ENCODE data around the gene TSPYL1.

Gene TSPYL1

DNA sequence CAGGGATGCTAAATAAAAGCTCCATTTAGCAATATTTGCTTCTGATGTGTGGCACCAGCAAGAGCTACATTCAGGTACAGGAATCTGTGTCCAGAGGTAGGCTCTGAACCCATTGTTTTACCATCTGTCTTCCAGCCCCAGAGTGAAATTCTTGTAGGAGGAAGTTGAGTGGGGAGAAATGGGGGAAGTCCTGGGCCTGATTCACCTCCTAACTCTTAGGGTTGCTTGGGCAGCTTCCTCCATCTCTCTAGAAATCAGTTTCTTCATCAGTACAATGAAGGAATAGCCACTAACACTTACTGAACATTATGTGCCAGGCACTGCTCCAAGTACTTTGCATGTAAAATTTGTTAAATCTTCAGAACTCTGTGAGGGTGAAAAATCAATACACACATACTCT, 35.1 kb upstream of the TSPYL1 start (continued):
- TF ChIP-seq, protein P1, sequence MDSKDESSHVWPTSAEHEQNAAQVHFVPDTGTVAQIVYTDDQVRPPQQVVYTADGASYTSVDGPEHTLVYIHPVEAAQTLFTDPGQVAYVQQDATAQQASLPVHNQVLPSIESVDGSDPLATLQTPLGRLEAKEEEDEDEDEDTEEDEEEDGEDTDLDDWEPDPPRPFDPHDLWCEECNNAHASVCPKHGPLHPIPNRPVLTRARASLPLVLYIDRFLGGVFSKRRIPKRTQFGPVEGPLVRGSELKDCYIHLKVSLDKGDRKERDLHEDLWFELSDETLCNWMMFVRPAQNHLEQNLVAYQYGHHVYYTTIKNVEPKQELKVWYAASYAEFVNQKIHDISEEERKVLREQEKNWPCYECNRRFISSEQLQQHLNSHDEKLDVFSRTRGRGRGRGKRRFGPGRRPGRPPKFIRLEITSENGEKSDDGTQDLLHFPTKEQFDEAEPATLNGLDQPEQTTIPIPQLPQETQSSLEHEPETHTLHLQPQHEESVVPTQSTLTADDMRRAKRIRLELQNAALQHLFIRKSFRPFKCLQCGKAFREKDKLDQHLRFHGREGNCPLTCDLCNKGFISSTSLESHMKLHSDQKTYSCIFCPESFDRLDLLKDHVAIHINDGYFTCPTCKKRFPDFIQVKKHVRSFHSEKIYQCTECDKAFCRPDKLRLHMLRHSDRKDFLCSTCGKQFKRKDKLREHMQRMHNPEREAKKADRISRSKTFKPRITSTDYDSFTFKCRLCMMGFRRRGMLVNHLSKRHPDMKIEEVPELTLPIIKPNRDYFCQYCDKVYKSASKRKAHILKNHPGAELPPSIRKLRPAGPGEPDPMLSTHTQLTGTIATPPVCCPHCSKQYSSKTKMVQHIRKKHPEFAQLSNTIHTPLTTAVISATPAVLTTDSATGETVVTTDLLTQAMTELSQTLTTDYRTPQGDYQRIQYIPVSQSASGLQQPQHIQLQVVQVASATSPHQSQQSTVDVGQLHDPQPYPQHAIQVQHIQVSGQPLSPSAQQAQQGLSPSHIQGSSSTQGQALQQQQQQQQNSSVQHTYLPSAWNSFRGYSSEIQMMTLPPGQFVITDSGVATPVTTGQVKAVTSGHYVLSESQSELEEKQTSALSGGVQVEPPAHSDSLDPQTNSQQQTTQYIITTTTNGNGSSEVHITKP (tag by site-specific recombination; IDR thresholded peaks at IDR 0.05): no peak
- TF ChIP-seq, protein P2, sequence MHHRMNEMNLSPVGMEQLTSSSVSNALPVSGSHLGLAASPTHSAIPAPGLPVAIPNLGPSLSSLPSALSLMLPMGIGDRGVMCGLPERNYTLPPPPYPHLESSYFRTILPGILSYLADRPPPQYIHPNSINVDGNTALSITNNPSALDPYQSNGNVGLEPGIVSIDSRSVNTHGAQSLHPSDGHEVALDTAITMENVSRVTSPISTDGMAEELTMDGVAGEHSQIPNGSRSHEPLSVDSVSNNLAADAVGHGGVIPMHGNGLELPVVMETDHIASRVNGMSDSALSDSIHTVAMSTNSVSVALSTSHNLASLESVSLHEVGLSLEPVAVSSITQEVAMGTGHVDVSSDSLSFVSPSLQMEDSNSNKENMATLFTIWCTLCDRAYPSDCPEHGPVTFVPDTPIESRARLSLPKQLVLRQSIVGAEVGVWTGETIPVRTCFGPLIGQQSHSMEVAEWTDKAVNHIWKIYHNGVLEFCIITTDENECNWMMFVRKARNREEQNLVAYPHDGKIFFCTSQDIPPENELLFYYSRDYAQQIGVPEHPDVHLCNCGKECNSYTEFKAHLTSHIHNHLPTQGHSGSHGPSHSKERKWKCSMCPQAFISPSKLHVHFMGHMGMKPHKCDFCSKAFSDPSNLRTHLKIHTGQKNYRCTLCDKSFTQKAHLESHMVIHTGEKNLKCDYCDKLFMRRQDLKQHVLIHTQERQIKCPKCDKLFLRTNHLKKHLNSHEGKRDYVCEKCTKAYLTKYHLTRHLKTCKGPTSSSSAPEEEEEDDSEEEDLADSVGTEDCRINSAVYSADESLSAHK (tag by site-specific recombination; IDR thresholded peaks at IDR 0.05): no peak
- TF ChIP-seq ZNF548 (tag by site-specific recombination; IDR thresholded peaks at IDR 0.05) (no peak), ZNF555 (tag by site-specific recombination; conservative IDR thresholded peaks at IDR 0.05) (no peak), ZNF629 (tag by site-specific recombination; IDR thresholded peaks at IDR 0.05) (no peak), ZNF423 (tag by site-specific recombination; IDR thresholded peaks at IDR 0.05) (no peak)

DNA sequence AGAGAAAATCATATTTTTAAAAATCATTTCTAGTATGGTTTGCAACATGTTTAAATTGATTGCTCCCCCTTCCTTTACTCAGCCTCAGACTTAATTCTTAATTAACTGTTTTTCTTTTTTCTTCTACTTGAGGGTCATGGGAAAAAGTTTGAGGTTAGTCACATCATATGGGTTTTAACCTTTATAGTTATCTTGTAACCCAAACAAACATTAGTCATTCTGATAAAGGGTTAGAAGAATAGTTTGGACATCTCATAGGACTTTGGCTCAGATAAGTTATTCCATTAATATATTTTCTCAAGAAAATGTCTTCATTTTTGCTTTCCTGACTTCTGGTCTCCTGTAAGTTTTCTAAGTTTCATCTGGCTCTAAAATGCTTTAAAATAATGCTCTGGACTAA, 34.5 kb upstream of the TSPYL1 start:
- CTCF ChIA-PET: interaction anchor here (0.7 to 2.8 kb wide), 3 partner anchors 26 to 139 kb away, joined by 3 to 18 read pairs (median 3); no protein-coding TSS in a partner anchor
- H3K4me1 ChIP-seq (ENCODE audit: control insufficient read depth, insufficient read depth, low read length): 0 out of 2 replicates have a peak, but pooled peaks cover 2% of the 10 kb centered on the region
- no peak overlapping the region for H3K4me3 ChIP-seq (ENCODE audit: low read depth, low read length)
- POLR2A ChIA-PET: no interaction called here
- H3K36me3 ChIP-seq (ENCODE audit: control insufficient read depth in 2 of 2, insufficient read depth in 1 of 2, low read length in 2 of 2): no peaks in the 10 kb centered on the region
- no peak overlapping the region for H3K27ac ChIP-seq (ENCODE audit: extremely low read depth, low read depth, low read length)
- H3K9me3 ChIP-seq (ENCODE audit: control insufficient read depth, insufficient read depth, low read depth, low read length): no peaks in the 10 kb centered on the region
- TF ChIP-seq, protein P3, sequence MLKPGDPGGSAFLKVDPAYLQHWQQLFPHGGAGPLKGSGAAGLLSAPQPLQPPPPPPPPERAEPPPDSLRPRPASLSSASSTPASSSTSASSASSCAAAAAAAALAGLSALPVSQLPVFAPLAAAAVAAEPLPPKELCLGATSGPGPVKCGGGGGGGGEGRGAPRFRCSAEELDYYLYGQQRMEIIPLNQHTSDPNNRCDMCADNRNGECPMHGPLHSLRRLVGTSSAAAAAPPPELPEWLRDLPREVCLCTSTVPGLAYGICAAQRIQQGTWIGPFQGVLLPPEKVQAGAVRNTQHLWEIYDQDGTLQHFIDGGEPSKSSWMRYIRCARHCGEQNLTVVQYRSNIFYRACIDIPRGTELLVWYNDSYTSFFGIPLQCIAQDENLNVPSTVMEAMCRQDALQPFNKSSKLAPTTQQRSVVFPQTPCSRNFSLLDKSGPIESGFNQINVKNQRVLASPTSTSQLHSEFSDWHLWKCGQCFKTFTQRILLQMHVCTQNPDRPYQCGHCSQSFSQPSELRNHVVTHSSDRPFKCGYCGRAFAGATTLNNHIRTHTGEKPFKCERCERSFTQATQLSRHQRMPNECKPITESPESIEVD (tag by site-specific recombination; IDR thresholded peaks at IDR 0.05): peak; percentile 11; the same call in 1 of the 2 replicates
- TF ChIP-seq HOXD13 (CRISPR knock-in tag; IDR thresholded peaks at IDR 0.05; ENCODE audit: borderline replicate concordance): no peak

- no peaks in the 10 kb centered on the region for H3K9me3 ChIP-seq (ENCODE audit: control insufficient read depth, insufficient read depth, low read depth, low read length)
- H3K4me1 ChIP-seq (ENCODE audit: control insufficient read depth, insufficient read depth, low read length): 0 out of 2 replicates have a peak, but pooled peaks cover 2% of the 10 kb centered on the region
- ChIA-PET CTCF (interaction anchor here (0.7 to 2.8 kb wide), 3 partner anchors 25 to 228 kb away, joined by 3 to 18 read pairs (median 3); no protein-coding TSS in a partner anchor), POLR2A (interaction anchor here (0.7 kb wide), 1 partner anchor 58 kb away, joined by 4 read pairs; no protein-coding TSS in a partner anchor)
- H3K27ac ChIP-seq (ENCODE audit: extremely low read depth, low read depth, low read length): no peak overlapping the region
- no peak overlapping the region for H3K4me3 ChIP-seq (ENCODE audit: low read depth, low read length)
- no peak for TF ChIP-seq ZNF302 (tag by site-specific recombination; IDR thresholded peaks at IDR 0.05; ENCODE audit: low read depth)
- TF ChIP-seq, protein P3 (tag by site-specific recombination; IDR thresholded peaks at IDR 0.05): peak; percentile 25; the same call in 1 of the 2 replicates
- TF ChIP-seq SP3 (tag by site-specific recombination; IDR thresholded peaks at IDR 0.05): no peak
- H3K36me3 ChIP-seq (ENCODE audit: control insufficient read depth in 2 of 2, insufficient read depth in 1 of 2, low read length in 2 of 2): no peaks in the 10 kb centered on the region
Observed at GRCh38 chr6:116313101-116313776, 33.5 kb upstream of the TSPYL1 start.

Data from HEK293 (cell line).